Immature natural killer cell (primary cell): ENCODE data around the gene GSTM5. TPM values are rescaled to one million over a fixed set of nuclear protein-coding genes. Genes with fewer than 3 reads are reported as not detected.
"Not testable (repeated sequence)": the region's sequence is repeated elsewhere in the genome, so short reads cannot be mapped to it uniquely, and the experiment has no call there.

Experiments
- DNase-seq, 3 donors: peaks; one replicate each; pipeline ENCODE4 v3.0.0; 2022; ENCODE audit warnings: mixed read lengths in 1 of 3
- H3K27ac Mint-ChIP-seq, 6 donors: one replicate each; pipeline ENCODE4 v1.8.0; 2020; ENCODE audit warnings: mixed read lengths in 6 of 6, mild to moderate bottlenecking in 5 of 6, inconsistent platforms in 4 of 6, moderate library complexity in 3 of 6
- H3K27me3 Mint-ChIP-seq, 3 donors: one replicate each; pipeline ENCODE4 v1.8.0; 2020 to 2021; ENCODE audit warnings: low read depth in 3 of 3, mild to moderate bottlenecking in 3 of 3, mixed read lengths in 3 of 3, moderate library complexity in 3 of 3, inconsistent platforms in 1 of 3
- H3K36me3 Mint-ChIP-seq, 3 donors: one replicate each; pipeline ENCODE4 v1.8.0; 2020; ENCODE audit warnings: mixed read lengths in 3 of 3, inconsistent platforms in 2 of 3, mild to moderate bottlenecking in 2 of 3
- H3K4me1 Mint-ChIP-seq, 2 donors: one replicate each; pipeline ENCODE4 v1.8.0; 2020; ENCODE audit warnings: inconsistent platforms in 2 of 2, mild to moderate bottlenecking in 2 of 2, mixed read lengths in 2 of 2, moderate library complexity in 1 of 2
- H3K4me3 Mint-ChIP-seq, 5 donors: one replicate each; pipeline ENCODE4 v1.8.0; 2020; ENCODE audit warnings: mild to moderate bottlenecking in 5 of 5, mixed read lengths in 5 of 5, inconsistent platforms in 3 of 5, moderate library complexity in 3 of 5
- H3K9me3 Mint-ChIP-seq, 6 donors: one replicate each; pipeline ENCODE4 v1.8.0; 2020; ENCODE audit warnings: mild to moderate bottlenecking in 6 of 6, mixed read lengths in 6 of 6, inconsistent platforms in 4 of 6, moderate library complexity in 3 of 6
- polyA plus RNA-seq, 3 donors: library from polyadenylated mRNA; unstranded; fragments of 300-500 nt; fragmentation: Illumina TruSeq; gene quantifications; one replicate each; pipeline ENCODE4 v1.2.3, GENCODE V29; 2021

Gene GSTM5
- polyA plus RNA-seq: under 1 TPM in 1 of 3 donors, not detected in 2; 0.23 TPM

GRCh38 chr1:109711593-109712320, at the start of gene GSTM5:
Gene GSTM5, plus strand, starts transcription at chr1:109712251. Its CDS starts 62 bp downstream, at chr1:109712313.
- H3K4me1 Mint-ChIP-seq, H3K27me3 Mint-ChIP-seq, DNase-seq: not testable (repeated sequence)
- H3K36me3 Mint-ChIP-seq: peaks cover 12 to 25% (median 15%) of the 10 kb centered on the region in 3 donors
- peak within 1 kb of the TSS in 2 of 5 donors; percentile 65 to 81 for H3K4me3 Mint-ChIP-seq
- H3K27ac Mint-ChIP-seq: peak within 1 kb of the TSS in 1 of 6 donors; percentile 84
- H3K9me3 Mint-ChIP-seq: peaks cover 10 to 28% (median 15%) of the 10 kb centered on the region in 6 donors

- Mint-ChIP-seq H3K27ac (peak overlapping the region in 1 of 6 donors; percentile 52), H3K4me1 (peaks cover 13 to 16% of the 10 kb centered on the region in 2 donors), H3K27me3 (peaks cover 2% of the 10 kb centered on the region in 3 donors), H3K36me3 (peaks cover 0 to 7% (median 6%) of the 10 kb centered on the region in 3 donors), H3K9me3 (no peaks in the 10 kb centered on the region), H3K4me3 (no peak overlapping the region)
- no peak for DNase-seq
These were observed 47.4 kb upstream of the GSTM5 start for GRCh38 chr1:109664671-109665070.

- Mint-ChIP-seq H3K27me3 (peaks cover 3 to 5% (median 4%) of the 10 kb centered on the region in 3 donors), H3K36me3 (peaks cover 0 to 7% (median 6%) of the 10 kb centered on the region in 3 donors), H3K4me3 (peak within 1 kb of the TSS; percentile 65 to 88 (median 79)), H3K9me3 (no peaks in the 10 kb centered on the region), H3K27ac (peak within 1 kb of the TSS; percentile 2 to 86 (median 46)), H3K4me1 (peaks cover 24 to 30% of the 10 kb centered on the region in 2 donors)
- DNase-seq: peak; percentile 53 to 55 (median 53)
These were observed 44.5 kb upstream of the GSTM5 start, which contains the start of gene GSTM2 for GRCh38 chr1:109667452-109668122. Gene GSTM2, plus strand, starts transcription at chr1:109668057. Its CDS starts 59 bp downstream, at chr1:109668116.

GRCh38 chr1:109668123-109668775, 43.8 kb upstream of the GSTM5 start:
- no peak for DNase-seq
- Mint-ChIP-seq H3K4me3 (peak overlapping the region; percentile 65 to 81 (median 78)), H3K4me1 (peaks cover 24 to 30% of the 10 kb centered on the region in 2 donors), H3K9me3 (no peaks in the 10 kb centered on the region), H3K27ac (peak overlapping the region in 5 of 6 donors; percentile 5 to 83 (median 22)), H3K36me3 (peaks cover 0 to 7% (median 6%) of the 10 kb centered on the region in 3 donors), H3K27me3 (peaks cover 3 to 5% (median 4%) of the 10 kb centered on the region in 3 donors)

- H3K27me3 Mint-ChIP-seq: peaks cover 3 to 5% (median 4%) of the 10 kb centered on the region in 3 donors
- H3K36me3 Mint-ChIP-seq: peaks cover 0 to 9% (median 7%) of the 10 kb centered on the region in 3 donors
These were observed 42.7 kb upstream of the GSTM5 start for GRCh38 chr1:109669246-109669948.

GRCh38 chr1:109669949-109670302, 42.1 kb upstream of the GSTM5 start:
- DNase-seq: peak in 1 of 3 donors; percentile 32
- not testable (repeated sequence) for H3K27me3 Mint-ChIP-seq, H3K36me3 Mint-ChIP-seq, H3K9me3 Mint-ChIP-seq
- Mint-ChIP-seq H3K4me1 (peaks cover 24 to 30% of the 10 kb centered on the region in 2 donors), H3K4me3 (peak overlapping the region; percentile 71 to 88 (median 79)), H3K27ac (peak overlapping the region; percentile 83 to 92 (median 86))

More at GRCh38 chr1:109669246-109669948, 42.7 kb upstream of the GSTM5 start:
- DNase-seq: peak; percentile 58 to 68 (median 61)
- H3K4me3 Mint-ChIP-seq: peak overlapping the region; percentile 71 to 88 (median 79)
- peak overlapping the region; percentile 83 to 92 (median 86) for H3K27ac Mint-ChIP-seq
- H3K9me3 Mint-ChIP-seq: no peaks in the 10 kb centered on the region
- H3K4me1 Mint-ChIP-seq: peaks cover 24 to 30% of the 10 kb centered on the region in 2 donors

- Mint-ChIP-seq H3K27me3 (peaks cover 3 to 5% (median 4%) of the 10 kb centered on the region in 3 donors), H3K4me3 (peak overlapping the region in 1 of 5 donors; percentile 4), H3K36me3 (peaks cover 0 to 4% (median 0%) of the 10 kb centered on the region in 3 donors), H3K4me1 (peaks cover 24 to 30% of the 10 kb centered on the region in 2 donors), H3K27ac (peak overlapping the region in 2 of 6 donors; percentile 30 to 87), H3K9me3 (no peaks in the 10 kb centered on the region)
- DNase-seq: no peak
These were observed 41.0 kb upstream of the GSTM5 start for GRCh38 chr1:109671067-109671466.

- not testable (repeated sequence) for H3K36me3 Mint-ChIP-seq, H3K27ac Mint-ChIP-seq, H3K9me3 Mint-ChIP-seq, H3K4me3 Mint-ChIP-seq, H3K27me3 Mint-ChIP-seq, DNase-seq
- H3K4me1 Mint-ChIP-seq: peaks cover 15 to 21% of the 10 kb centered on the region in 2 donors
These were observed 38.2 kb upstream of the GSTM5 start for GRCh38 chr1:109673861-109674260.

- not testable (repeated sequence) for H3K9me3 Mint-ChIP-seq
These were observed 35.2 kb upstream of the GSTM5 start for GRCh38 chr1:109676683-109677381.

GRCh38 chr1:109677459-109677858, 34.6 kb upstream of the GSTM5 start:
- Mint-ChIP-seq H3K9me3 (no peaks in the 10 kb centered on the region), H3K36me3 (peaks cover 0 to 4% (median 4%) of the 10 kb centered on the region in 3 donors), H3K4me3 (no peak overlapping the region), H3K4me1 (no peaks in the 10 kb centered on the region), H3K27me3 (no peaks in the 10 kb centered on the region), H3K27ac (no peak overlapping the region)
- no peak for DNase-seq

More at GRCh38 chr1:109676683-109677381, 35.2 kb upstream of the GSTM5 start:
- H3K27me3 Mint-ChIP-seq, H3K36me3 Mint-ChIP-seq, H3K4me1 Mint-ChIP-seq, H3K4me3 Mint-ChIP-seq, DNase-seq: not testable (repeated sequence)
- peak overlapping the region in 1 of 6 donors; percentile 28 for H3K27ac Mint-ChIP-seq

GRCh38 chr1:109678637-109679036, 33.4 kb upstream of the GSTM5 start:
- H3K9me3 Mint-ChIP-seq, H3K4me3 Mint-ChIP-seq, H3K36me3 Mint-ChIP-seq, H3K27ac Mint-ChIP-seq, DNase-seq, H3K27me3 Mint-ChIP-seq, H3K4me1 Mint-ChIP-seq: not testable (repeated sequence)

- not testable (repeated sequence) for H3K9me3 Mint-ChIP-seq, H3K4me1 Mint-ChIP-seq, H3K27me3 Mint-ChIP-seq, H3K27ac Mint-ChIP-seq, DNase-seq, H3K36me3 Mint-ChIP-seq
- peak overlapping the region in 1 of 5 donors; percentile 33 for H3K4me3 Mint-ChIP-seq
These were observed 27.3 kb upstream of the GSTM5 start for GRCh38 chr1:109684777-109685176.

GRCh38 chr1:109685399-109685798, 26.7 kb upstream of the GSTM5 start:
- H3K9me3 Mint-ChIP-seq, H3K27ac Mint-ChIP-seq, H3K27me3 Mint-ChIP-seq, H3K36me3 Mint-ChIP-seq, DNase-seq, H3K4me3 Mint-ChIP-seq, H3K4me1 Mint-ChIP-seq: not testable (repeated sequence)
